ENCODE measurements around the gene PTCD2. TPM values are rescaled to one million over a fixed set of nuclear protein-coding genes. Genes with fewer than 3 reads are reported as not detected.

The PTCD2 gene
- total and polyA plus RNA-seq, 2 of the 8 experiments (the other 6 are each of a cell fraction or from before 2014, with no cell fraction given), result 7.3 to 15.4 TPM

- no peak for FAIRE-seq
- Histone ChIP-seq H3K18ac (ENCODE audit: extremely low read depth, low read length) (no peak overlapping the region), H3K79me1 (ENCODE audit: low read depth, low read length) (no peaks in the 10 kb centered on the region), H3K4me3 (ENCODE audit: extremely low read depth in 1 of 4, insufficient read depth in 2 of 4, low read depth in 3 of 4, low read length in 4 of 4) (no peak overlapping the region), H2AFZ (ENCODE audit: low read length) (no peak overlapping the region), H2AK5ac (ENCODE audit: low read depth, low read length) (no peak overlapping the region), H4K5ac (ENCODE audit: insufficient read length, low read depth, low read length) (no peak overlapping the region), H3K4me1 (replicated peaks in 1 of 4; ENCODE audit: control insufficient read depth in 3 of 4, insufficient read depth in 4 of 4, low read length in 3 of 4) (peaks cover 0 to 3% (median under 1%) of the 10 kb centered on the region in 4 experiments; a peak in 1 of 7 replicates), H3K4ac (replicated peaks; ENCODE audit: insufficient read length, low read depth, low read length) (no peak overlapping the region), H2BK15ac (ENCODE audit: low read length) (no peak overlapping the region), H3K27ac (ENCODE audit: low read depth, low read length) (no peak overlapping the region), H2BK20ac (ENCODE audit: low read length) (no peak overlapping the region), H4K20me1 (replicated peaks in 1 of 2; ENCODE audit: control insufficient read depth in 1 of 2, insufficient read depth in 2 of 2, low read length in 2 of 2) (no peaks in the 10 kb centered on the region), H4K91ac (replicated peaks; ENCODE audit: insufficient read length, low read length) (no peak overlapping the region), H3K9me3 (ENCODE audit: insufficient read depth in 2 of 2, low read depth in 1 of 2, low read length in 1 of 2) (peaks cover 0 to 5% of the 10 kb centered on the region in 2 experiments; a peak in 1 of 4 replicates), H3K36me3 (ENCODE audit: control insufficient read depth in 2 of 4, insufficient read depth in 4 of 4, low read length in 3 of 4) (no peaks in the 10 kb centered on the region), H3K56ac (replicated peaks; ENCODE audit: insufficient read length, low read depth, low read length) (no peak overlapping the region), H3K23ac (ENCODE audit: insufficient read length) (no peak overlapping the region), H3K23me2 (ENCODE audit: low read depth, low read length) (no peaks in the 10 kb centered on the region), H4K8ac (ENCODE audit: extremely low read depth, insufficient read depth, low read length) (no peak overlapping the region), H2BK120ac (replicated peaks; ENCODE audit: low read depth, low read length) (no peak overlapping the region), H3K79me2 (ENCODE audit: control insufficient read depth in 1 of 2, insufficient read depth in 2 of 2, low read length in 2 of 2) (no peaks in the 10 kb centered on the region), H3K27me3 (replicated peaks in 1 of 4; ENCODE audit: control insufficient read depth in 3 of 4, extremely low read depth in 1 of 4, insufficient read depth in 3 of 4, low read length in 3 of 4) (no peaks in the 10 kb centered on the region), H2BK5ac (ENCODE audit: low read depth, low read length) (no peak overlapping the region), H3K4me2 (ENCODE audit: insufficient read depth in 1 of 2, low read depth in 2 of 2, low read length in 2 of 2) (no peak overlapping the region), H2BK12ac (ENCODE audit: low read depth, low read length) (no peak overlapping the region), H3K9ac (replicated peaks in 1 of 4; ENCODE audit: extremely low read depth in 1 of 4, low read depth in 3 of 4, low read length in 3 of 4) (no peak overlapping the region), H3K14ac (ENCODE audit: insufficient read length) (no peak overlapping the region)
- WGBS, 2 experiments (ENCODE audit: extremely low coverage in 1 of 2, insufficient coverage in 1 of 2, insufficient read length in 1 of 2, insufficient replicate concordance in 2 of 2, low coverage in 1 of 2, low lambda C conversion rate in 2 of 2, missing lambda C conversion rate in 1 of 2), result 93% methylated on average over 2 of the region's 2 CpGs; no CpG with 5 or more reads in 1 of the 2 experiments
- TF ChIP-seq HDAC2 (IDR thresholded peaks at IDR 0.05; ENCODE audit: borderline replicate concordance in 1 of 2, low read depth in 2 of 2, low read length in 2 of 2) (no peak), YY1 (IDR thresholded peaks at IDR 0.05; ENCODE audit: low read depth, low read length) (no peak)
- ChIA-PET CTCF (ENCODE audit: partially characterized antibody) (interaction anchor here (0.7 to 6.4 kb wide), 30 partner anchors 11 to 371 kb away, joined by 3 to 68 read pairs (median 4); no protein-coding TSS in a partner anchor), POLR2A (ENCODE audit: partially characterized antibody) (interaction anchor here (1.6 kb wide), 1 partner anchor 39 kb away, joined by 3 read pairs; no protein-coding TSS in a partner anchor)
- DNase-seq (ENCODE audit: low read depth in 1 of 2, low spot score in 2 of 2), result no peak
Measured at GRCh38 chr5:72402381-72402890, 82.3 kb downstream of the PTCD2 start.

Data from H1 (cell line).